HG03196 (cell line): ENCODE data around the gene RBMS3.
"Not testable (repeated sequence)": the region's sequence is repeated elsewhere in the genome, so short reads cannot be mapped to it uniquely, and the experiment has no call there.

ENCODE experiments used
- ATAC-seq: cut with Tn5 transposase; IDR thresholded peaks from one replicate; pipeline ENCODE4 v1.9.1; 2021; ENCODE audit not compliant: unreplicated experiment

The RBMS3 gene

GRCh38 chr3:29649815-29650547, 369.1 kb downstream of the RBMS3 start:
- ATAC-seq, result peak; percentile 67

GRCh38 chr3:29653680-29654079, 372.8 kb downstream of the RBMS3 start:
- no peak for ATAC-seq

DNA sequence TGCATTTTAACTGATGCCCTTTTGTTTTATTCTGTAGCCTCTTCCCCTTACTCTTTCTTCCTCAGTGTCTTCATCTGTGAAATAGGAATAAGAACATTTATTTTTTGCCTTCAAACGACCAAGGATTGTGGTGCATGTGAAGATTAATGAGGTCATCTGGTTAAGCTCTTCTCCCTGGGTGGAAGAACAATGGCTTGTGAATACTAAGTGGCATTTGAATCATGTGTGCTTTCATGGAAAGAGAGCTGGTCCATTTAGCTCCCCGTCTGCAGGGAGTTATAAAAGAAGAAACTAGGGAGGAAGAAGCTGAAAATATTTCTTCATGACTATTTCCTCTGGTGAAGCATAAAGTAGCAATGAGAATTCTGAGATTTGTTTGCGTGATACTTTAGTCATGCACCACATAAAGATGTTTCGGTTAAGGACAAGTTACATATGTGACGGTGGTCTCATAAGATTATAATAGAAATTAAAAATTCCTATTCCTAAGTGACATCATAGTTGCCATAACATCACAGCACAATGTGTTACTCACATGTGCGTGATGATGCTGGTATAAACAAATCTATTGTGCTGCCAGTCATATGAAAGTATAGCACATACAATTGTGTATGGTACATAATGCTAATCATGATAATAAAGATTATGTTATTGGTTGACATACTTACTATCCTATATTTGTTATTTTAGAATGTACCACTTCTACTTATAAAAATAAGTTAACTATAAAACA, 374.3 kb downstream of the RBMS3 start:
- no peak for ATAC-seq

- no peak for ATAC-seq
Measured at GRCh38 chr3:29665688-29666087, 384.8 kb downstream of the RBMS3 start.

GRCh38 chr3:29668233-29668632, 387.4 kb downstream of the RBMS3 start:
- ATAC-seq, result no peak

GRCh38 chr3:29668728-29669127, 387.9 kb downstream of the RBMS3 start:
- ATAC-seq, result no peak

DNA sequence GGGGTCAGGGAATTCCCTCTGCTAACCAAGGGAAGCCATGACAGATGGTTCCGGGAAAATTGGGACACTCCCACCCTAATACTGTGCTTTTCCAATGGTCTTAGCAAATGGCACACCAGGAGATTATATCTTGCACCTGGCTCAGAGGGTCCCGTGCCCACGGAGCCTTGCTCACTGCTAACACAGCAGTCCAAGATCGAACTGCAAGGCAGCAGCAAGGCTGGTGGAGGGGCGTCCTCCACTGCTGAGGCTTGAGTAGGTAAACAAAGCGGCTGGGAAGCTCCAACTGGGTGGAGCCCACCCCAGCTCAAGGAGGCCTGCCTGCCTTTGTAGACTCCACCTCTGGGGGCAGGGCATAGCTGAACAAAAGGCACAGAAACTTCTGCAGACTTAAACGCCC, 389.6 kb downstream of the RBMS3 start:
- ATAC-seq, result not testable (repeated sequence)

GRCh38 chr3:29677421-29677820, 396.6 kb downstream of the RBMS3 start:
- ATAC-seq, result no peak

DNA sequence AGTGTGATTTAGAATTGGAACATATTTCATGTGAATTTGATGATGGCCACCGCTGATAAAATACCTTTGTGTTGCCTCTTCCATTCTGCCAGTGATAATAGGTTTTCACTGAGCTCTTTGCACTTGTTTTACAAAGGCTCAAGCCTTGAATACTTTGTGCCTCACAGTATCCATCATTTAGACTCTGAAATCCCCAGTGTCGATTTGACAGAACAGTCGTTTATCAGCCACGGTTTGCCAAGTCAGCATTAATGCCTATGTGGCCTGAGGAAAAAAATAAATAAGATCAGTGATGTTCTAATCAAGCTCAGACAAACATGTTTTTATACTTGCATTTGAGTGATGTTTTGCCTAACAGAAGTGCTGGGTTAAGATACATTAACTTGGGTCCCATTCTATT, 399.1 kb downstream of the RBMS3 start:
- no peak for ATAC-seq

DNA sequence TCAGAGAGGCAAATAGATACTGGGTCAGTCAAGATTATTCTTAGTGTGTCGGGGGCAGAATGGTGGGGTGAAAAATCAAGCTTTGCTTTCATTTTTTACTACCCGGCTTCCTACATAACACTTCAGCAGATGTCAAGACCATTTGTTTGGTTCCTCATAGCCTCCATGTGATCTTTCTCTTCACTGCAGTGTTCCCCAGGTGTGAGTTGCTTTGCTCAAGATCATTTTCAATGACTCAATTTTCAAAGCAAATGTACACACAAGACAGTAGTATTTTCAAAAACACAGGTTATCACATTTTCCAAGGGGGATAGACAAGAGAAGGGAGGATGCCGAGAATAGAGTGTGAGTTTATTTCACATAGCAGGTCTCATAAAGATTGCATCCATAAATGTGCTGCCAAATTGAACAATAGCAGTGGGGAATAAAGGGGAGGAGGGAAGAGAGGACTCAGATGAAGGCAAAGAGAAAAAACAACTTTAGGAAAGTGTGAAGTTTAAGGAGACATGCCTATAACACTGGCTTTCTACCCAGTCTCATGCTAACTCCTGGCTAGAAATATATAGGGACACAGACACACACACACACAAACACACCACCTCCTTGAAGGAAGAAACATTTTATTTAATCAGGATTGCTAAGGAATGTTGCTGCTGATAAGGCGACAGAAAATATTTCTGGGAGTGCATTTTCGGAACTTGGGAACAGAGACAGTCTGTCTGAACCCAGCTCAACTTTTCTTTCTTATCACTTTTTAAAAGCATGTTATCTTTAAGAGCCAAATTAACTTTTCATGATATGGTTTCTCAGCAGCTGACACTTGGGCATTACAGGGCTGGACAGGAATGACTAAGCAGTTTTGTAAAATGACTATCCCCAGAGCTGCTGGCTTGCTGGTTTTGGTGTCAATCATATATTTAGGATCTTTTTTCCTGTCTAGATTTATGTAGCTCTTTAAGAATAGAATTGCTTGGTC, 402.4 kb downstream of the RBMS3 start:
- ATAC-seq, result peak; percentile 57

GRCh38 chr3:29686889-29687592, 406.2 kb downstream of the RBMS3 start:
- ATAC-seq, result peak; percentile 95

DNA sequence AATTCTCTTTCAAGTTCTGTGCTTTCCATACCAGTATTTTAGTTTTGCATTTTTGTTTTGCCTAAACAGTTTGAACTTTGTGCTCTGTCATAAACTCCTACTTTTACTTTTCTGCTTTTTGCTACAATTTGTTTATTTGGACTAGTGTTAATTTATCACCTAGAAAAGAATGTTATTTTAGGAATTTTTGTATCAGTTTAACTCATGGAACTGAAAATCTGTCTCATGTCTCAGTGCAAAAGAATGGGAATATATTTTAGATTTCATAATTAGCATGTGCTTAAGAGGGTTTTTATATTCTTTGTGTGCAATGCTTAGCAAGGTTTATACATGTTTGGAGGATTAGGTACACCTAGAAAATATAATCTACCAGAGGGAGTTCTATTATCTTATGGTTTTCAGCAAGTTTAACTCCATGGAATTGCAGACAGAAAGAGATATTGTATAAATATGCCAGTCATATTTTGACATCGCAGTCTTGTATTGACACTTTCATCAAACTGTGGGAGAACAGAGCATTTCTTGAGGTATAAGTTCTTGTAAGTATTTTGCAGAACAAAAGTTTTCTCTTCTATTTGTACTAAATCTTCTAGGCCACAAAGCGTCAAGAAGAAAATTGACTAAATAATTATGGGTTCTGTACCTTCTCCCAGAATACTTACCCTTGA, 409.9 kb downstream of the RBMS3 start:
- no peak for ATAC-seq

DNA sequence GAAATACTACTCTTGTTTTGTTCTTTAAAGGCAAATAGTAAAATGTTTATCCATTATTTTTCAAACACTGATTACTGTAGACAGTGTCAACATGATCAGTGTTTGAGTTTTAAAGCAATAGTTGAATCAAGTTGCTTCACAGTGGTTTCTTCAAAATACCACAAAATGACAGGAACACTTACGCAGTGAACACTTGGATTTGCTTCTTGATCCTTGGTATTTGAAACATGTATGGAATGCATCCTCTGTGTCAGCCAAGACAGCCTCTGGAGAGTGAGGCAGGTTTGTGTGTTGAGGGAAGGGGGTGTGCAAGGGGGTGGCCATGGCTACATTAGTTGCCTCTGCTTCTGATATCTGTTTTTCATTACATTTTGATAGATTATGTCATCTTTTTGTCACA, 413.0 kb downstream of the RBMS3 start:
- no peak for ATAC-seq

DNA sequence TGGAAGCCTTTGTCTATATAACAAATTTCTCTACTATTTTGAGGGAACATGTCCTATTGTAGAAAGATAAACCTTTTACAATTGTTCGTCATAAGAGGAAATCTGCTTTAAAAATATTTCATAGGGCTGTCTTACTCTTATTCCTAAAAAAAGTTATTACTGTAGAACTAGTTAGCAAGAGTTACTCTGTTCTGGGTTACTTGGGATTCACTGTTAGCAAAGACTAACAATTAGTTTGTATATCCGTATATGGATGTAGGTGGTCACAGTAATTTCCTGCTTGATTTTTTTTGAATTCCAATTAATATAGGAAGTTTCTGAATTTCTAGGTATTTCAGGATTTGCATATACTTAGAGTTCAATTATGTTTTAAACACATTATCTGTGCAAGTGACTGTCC, 413.5 kb downstream of the RBMS3 start:
- ATAC-seq, result no peak

DNA sequence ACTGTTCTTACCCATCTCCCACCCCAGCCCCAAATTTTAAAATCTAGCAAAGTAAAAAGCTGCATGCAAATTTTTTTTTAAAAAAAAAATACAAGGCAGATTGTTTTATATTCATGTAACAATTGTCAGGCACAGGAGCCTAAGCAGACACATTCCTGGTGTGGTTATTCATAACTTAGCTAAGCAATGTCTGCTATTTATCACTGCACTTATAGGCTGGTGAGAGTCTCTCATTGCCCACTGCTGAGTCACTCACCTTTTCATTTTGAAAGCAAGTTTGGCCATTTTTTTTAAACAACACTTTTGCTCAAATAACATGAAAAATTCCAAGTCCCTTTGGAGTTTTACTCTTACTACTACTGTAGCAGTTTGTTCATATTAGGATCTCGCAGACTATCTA, 413.9 kb downstream of the RBMS3 start:
- no peak for ATAC-seq

- ATAC-seq, result no peak
Measured at GRCh38 chr3:29695201-29695600, 414.3 kb downstream of the RBMS3 start.

GRCh38 chr3:29695643-29696198, 414.9 kb downstream of the RBMS3 start:
- no peak for ATAC-seq

GRCh38 chr3:29696311-29696710, 415.4 kb downstream of the RBMS3 start:
- no peak for ATAC-seq

DNA sequence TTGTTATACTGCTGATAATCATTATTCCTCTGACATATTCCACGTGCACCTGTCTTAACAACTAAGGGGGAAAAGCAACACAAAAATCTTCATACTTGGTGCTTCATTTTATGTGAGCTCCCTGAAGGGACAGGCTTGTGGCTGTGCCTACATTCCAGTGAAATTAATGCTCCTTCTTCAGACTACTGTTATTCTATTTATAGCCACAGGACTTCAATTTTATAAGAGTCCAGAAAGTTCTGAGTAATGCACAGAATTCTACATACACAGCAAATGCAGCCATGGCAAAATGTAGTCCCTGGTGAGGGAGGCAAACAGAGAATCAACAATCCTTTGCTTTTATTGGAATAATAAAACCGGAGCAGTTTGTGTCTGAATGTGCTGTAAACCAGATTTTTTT, 417.1 kb downstream of the RBMS3 start:
- ATAC-seq, result no peak

GRCh38 chr3:29700256-29700655, 419.4 kb downstream of the RBMS3 start:
- ATAC-seq, result no peak
